Ovary (tissue), 9 donors: Measurements from ENCODE around the gene PTEN. TPM values are rescaled to one million over a fixed set of nuclear protein-coding genes. Genes with fewer than 3 reads are reported as not detected.

Source experiments
- DNase-seq, 5 donors: peaks; one replicate each; pipeline ENCODE4 v3.0.0-alpha.2; 2019 to 2020
- H3K27ac ChIP-seq, 2 donors: fragments of 200-600 bp; one replicate each; pipeline versions ENCODE4 v1.5.1 to v1.8.0; 2019 to 2022
- H3K27me3 ChIP-seq: fragments of 200-600 bp; one replicate; pipeline ENCODE4 v1.8.0; 2022
- H3K36me3 ChIP-seq: fragments of 200-600 bp; sonication (generic); one replicate; pipeline ENCODE4 v1.5.1; 2019
- H3K4me1 ChIP-seq: one replicate; pipeline ENCODE4 v1.8.1; 2013; ENCODE audit warnings: mild to moderate bottlenecking, moderate library complexity; ENCODE audit not compliant: insufficient read depth
- H3K4me3 ChIP-seq: fragments of 200-600 bp; sonication (generic); one replicate; pipeline ENCODE4 v1.5.1; 2017
- H3K9me3 ChIP-seq, 2 donors: fragments of 200-600 bp in 1 of 2; sonication (generic) in 1 of 2; one replicate each; pipeline versions ENCODE4 v1.5.1 to v1.8.1; 2013 to 2019; ENCODE audit warnings: mild to moderate bottlenecking in 1 of 2, moderate library complexity in 1 of 2
- EP300 ChIP-seq: sonication (generic); formaldehyde crosslinking; IDR thresholded peaks from one replicate; pipeline ENCODE4 v1.6.1; 2017; ENCODE audit warnings: antibody characterized with exemption
- POLR2A ChIP-seq: fragments of 450-650 bp; IDR thresholded peaks from one replicate; pipeline ENCODE4 v1.6.1; 2017; ENCODE audit warnings: antibody characterized with exemption, mild to moderate bottlenecking, moderate library complexity
- WGBS, 3 donors: extraction: QIAGEN DNeasy Blood & Tissue Kit in 1 of 3; methylation state at CpG; one replicate each; pipeline versions ENCODE4 v1.1.5 to v1.1.7; 2013 to 2017; 5-methylcytosine and 5-hydroxymethylcytosine counted together
- intact Hi-C, 4 donors: fragments of 100-400 bp; cut with DNase I; formaldehyde crosslinking; loops; one replicate each; pipeline versions ENCODE4 v1.11.0 to v1.15.1; 2022 to 2023
- polyA plus RNA-seq, 2 donors: library from polyadenylated mRNA; stranded (reverse); fragments of 200-250 nt in 1 of 2; fragments of 350-450 nt in 1 of 2; fragmentation: Illumina TruSeq in 1 of 2; extraction: RNeasy Lipid Tissue Mini Kit (QIAGEN cat#74804) in 1 of 2; gene quantifications; one replicate each; pipeline ENCODE4 v1.2.3, GENCODE V29; 2013 to 2014
- total RNA-seq, 7 donors: library from RNA; depleted of rRNA in 2 of 7; stranded (reverse); fragments of >200 nt in 2 of 7; fragmentation: NEBNext Ultra II Directional in 3 of 7; extraction: Animal tissue kit (Norgen Biotek cat#: 25700) in 3 of 7; gene quantifications; one replicate each; pipeline versions ENCODE4 v1.1.0 to v1.2.4, GENCODE V29; 2016 to 2023
- TF ChIP-seq, protein P1 (sequence below), 3 donors: fragments of 450-650 bp in 2 of 3; fragments of 200-600 bp in 1 of 3; IDR thresholded peaks; one replicate each; pipeline versions ENCODE4 v1.5.1 to v1.8.0; 2016 to 2022; ENCODE audit warnings: antibody characterized with exemption in 3 of 3, mild to moderate bottlenecking in 1 of 3
- donor health status: DM: no; HTN: no; CAD: no; lungs with moderate emphysema.
- donor health status: DM: no; HTN: no; CAD: no.
- donor health status: Bipolar disorder and iron deficiency.
- donor health status: DM: yes; HTN: yes; CAD: no.
- donor health status: DM: no; HTN: no; CAD: no.
- donor health status: DM: yes; HTN: yes; CAD: no.

The PTEN gene
- total and polyA plus RNA-seq, 9 donors, result 23.7 to 182 (median 84.7) TPM

DNA sequence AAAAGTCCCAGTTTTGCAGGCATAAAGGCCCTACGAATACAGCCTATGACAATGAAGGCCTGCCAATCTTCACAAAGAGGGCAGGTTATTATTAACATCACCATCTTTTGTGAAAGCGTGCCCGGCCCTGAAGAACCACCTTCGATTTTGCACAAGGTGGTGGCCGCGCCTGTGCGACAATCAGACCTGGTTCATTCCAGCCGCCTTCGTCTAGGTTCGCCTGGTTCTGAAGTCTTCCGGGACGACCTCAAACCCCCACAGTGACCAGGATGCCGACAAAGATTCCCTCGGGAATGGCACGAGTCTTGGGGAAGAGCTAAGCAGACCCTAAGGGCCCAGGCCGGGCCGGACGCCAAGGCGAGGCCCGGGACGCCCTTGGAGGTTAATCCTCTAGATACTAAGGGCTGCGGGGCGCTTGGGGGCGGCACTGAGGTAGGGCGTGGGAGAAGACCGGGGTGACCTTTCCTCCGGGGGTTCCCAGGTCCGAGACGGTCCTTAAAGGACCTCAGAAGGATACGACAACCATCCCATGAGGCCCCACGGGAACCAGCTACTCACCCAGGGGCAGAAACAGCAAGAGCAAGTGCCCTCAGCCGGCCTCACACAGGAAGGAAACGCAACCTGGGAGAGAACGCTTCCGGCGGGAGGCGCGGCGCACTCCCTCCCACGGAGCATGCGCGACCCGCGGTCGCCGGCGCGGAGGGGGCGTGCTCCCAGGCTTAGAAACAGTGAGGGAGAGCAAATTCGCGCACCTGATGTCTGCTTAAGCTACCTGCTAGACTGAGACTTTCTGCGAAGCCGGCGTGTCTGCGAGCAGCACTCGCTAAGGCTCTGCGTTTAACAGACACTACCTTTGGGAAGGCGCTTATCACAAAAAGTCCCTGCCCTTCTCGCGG is 45.6 kb upstream of the PTEN start, which contains the start of gene ATAD1:
Gene ATAD1 (minus strand): TSS at position 618 of the 896 bp plus-strand sequence. CDS start 3,627 bp downstream, outside the sequence.
- H3K4me1 ChIP-seq, result no peaks in the 10 kb centered on the region
- peak within 1 kb of the TSS; percentile 43 to 54 for H3K27ac ChIP-seq
- intact Hi-C loops, result no loop called here
- H3K4me3 ChIP-seq, result peak within 1 kb of the TSS; percentile 73
- peak; percentile 73 to 86 (median 80) for DNase-seq
- H3K9me3 ChIP-seq, result no peaks in the 10 kb centered on the region
- WGBS, 3 donors, result 0 to 1% (median 0%) methylated on average over 56 to 60 of the region's 60 CpGs
- H3K36me3 ChIP-seq, result no peaks in the 10 kb centered on the region
- H3K27me3 ChIP-seq, result no peaks in the 10 kb centered on the region
- TF ChIP-seq, protein P1, sequence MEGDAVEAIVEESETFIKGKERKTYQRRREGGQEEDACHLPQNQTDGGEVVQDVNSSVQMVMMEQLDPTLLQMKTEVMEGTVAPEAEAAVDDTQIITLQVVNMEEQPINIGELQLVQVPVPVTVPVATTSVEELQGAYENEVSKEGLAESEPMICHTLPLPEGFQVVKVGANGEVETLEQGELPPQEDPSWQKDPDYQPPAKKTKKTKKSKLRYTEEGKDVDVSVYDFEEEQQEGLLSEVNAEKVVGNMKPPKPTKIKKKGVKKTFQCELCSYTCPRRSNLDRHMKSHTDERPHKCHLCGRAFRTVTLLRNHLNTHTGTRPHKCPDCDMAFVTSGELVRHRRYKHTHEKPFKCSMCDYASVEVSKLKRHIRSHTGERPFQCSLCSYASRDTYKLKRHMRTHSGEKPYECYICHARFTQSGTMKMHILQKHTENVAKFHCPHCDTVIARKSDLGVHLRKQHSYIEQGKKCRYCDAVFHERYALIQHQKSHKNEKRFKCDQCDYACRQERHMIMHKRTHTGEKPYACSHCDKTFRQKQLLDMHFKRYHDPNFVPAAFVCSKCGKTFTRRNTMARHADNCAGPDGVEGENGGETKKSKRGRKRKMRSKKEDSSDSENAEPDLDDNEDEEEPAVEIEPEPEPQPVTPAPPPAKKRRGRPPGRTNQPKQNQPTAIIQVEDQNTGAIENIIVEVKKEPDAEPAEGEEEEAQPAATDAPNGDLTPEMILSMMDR (IDR thresholded peaks at IDR 0.05), result peak in 2 of 3 donors; percentile 10 to 20
- TF ChIP-seq EP300 (no peak), POLR2A (peak; percentile 32)

DNA sequence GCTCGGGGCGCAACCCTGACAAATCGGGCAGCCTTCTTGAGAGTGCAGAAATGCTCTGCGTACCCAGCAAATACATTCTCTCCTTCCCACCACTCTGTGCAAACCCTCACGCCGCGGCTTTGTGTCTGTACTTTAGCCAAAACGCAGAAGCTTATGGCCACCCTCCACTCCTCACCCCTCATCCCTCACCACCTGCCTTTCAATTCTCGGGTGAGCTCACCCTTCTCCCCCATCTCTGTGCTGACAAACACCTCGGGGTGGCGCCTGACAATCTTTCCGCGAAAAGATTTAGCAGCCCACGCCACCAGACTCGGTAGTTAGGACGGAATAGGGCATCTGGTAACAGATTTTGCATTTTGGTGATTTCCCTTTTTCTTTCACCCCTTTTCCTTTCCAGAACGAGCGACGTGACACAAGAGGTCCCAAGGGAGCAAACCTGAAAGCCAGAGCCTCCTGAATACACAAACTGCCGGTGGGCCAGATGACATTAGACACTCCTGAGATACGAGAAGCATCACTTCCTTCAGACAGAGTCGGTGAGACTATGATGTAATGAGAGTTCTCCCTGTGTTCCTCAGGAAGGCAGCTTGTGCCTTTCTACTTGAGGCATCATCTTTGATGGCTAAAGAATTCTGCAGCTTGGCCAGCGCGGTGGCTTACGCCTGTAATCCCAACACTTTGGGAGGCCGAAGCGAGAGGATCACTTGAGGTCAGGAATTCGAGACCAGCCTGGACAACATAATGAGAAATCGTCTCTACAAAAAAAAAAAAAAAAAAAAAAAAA is 44.7 kb upstream of the PTEN start:
- no peaks in the 10 kb centered on the region for H3K9me3 ChIP-seq
- 11 to 16% (median 15%) methylated on average over 29 of the region's 29 CpGs for WGBS, 3 donors
- peak in 1 of 5 donors; percentile 29 for DNase-seq
- no peaks in the 10 kb centered on the region for H3K4me1 ChIP-seq
- H3K4me3 ChIP-seq, result peak overlapping the region; percentile 73
- no peaks in the 10 kb centered on the region for H3K27me3 ChIP-seq
- intact Hi-C loops, result no loop called here
- TF ChIP-seq, protein P1 (IDR thresholded peaks at IDR 0.05), result no peak
- TF ChIP-seq POLR2A (no peak), EP300 (no peak)
- peak overlapping the region; percentile 43 to 54 for H3K27ac ChIP-seq
- H3K36me3 ChIP-seq, result no peaks in the 10 kb centered on the region

DNA sequence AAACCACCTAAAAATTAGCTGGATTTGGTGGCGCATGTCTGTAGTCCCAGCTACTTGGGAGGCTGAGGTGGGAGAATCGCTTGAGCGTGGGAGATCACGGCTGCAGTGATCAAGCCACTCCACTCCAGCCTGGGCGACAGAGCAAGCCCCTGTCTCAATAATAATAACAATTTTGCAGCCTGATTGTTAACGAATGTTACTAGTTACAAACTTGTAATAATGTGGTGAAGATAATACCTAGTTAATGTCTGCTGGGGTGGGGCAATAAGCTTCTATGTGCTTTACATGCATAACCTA is 44.2 kb upstream of the PTEN start:
- H3K4me1 ChIP-seq, result no peaks in the 10 kb centered on the region
- intact Hi-C loops, result no loop called here
- no peaks in the 10 kb centered on the region for H3K9me3 ChIP-seq
- TF ChIP-seq POLR2A (no peak), EP300 (no peak)
- TF ChIP-seq, protein P1 (IDR thresholded peaks at IDR 0.05), result no peak
- no peak overlapping the region for H3K4me3 ChIP-seq
- no peaks in the 10 kb centered on the region for H3K36me3 ChIP-seq
- H3K27me3 ChIP-seq, result no peaks in the 10 kb centered on the region
- no peak for DNase-seq
- WGBS, 3 donors, result 74 to 89% (median 84%) methylated on average over 6 of the region's 6 CpGs
- H3K27ac ChIP-seq, result no peak overlapping the region

DNA sequence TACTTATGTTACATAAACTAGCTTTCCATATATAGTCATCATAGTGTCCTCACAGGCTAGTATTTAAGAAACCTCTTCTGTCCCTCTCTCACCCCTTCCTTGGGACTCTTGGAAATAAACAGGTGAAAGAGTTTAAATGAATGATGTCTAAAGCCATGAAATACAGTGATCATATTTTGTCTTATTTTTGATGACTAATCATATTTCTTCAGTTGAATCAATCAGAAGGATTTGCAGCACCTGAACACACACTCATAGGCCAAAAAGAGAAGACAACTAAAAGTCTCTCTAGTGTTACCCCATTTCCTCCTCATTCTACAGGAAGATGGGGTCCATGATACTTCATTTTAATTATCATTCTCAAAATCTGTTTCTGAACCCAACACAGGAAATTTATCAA is 36.8 kb upstream of the PTEN start:
- no peak overlapping the region for H3K4me3 ChIP-seq
- intact Hi-C loops, result no loop called here
- H3K27me3 ChIP-seq, result no peaks in the 10 kb centered on the region
- no peak for TF ChIP-seq POLR2A
- TF ChIP-seq, protein P1 (IDR thresholded peaks at IDR 0.05), result no peak
- TF ChIP-seq EP300, result no peak
- H3K9me3 ChIP-seq, result no peaks in the 10 kb centered on the region
- no peak overlapping the region for H3K27ac ChIP-seq
- DNase-seq, result no peak
- no peaks in the 10 kb centered on the region for H3K4me1 ChIP-seq
- no peaks in the 10 kb centered on the region for H3K36me3 ChIP-seq
